Uterus (tissue), 2 donors: Measurements from ENCODE around the gene CHST8.

Source experiments
- POLR2A ChIP-seq, 2 donors: fragments of 450-650 bp; IDR thresholded peaks; one replicate each; pipeline ENCODE4 v1.6.1; 2016; ENCODE audit warnings: antibody characterized with exemption in 2 of 2, mild to moderate bottlenecking in 1 of 2, moderate library complexity in 1 of 2
- TF ChIP-seq, protein P1 (sequence below), 4 experiments: fragments of 200-600 bp in 2 of 4; fragments of 450-650 bp in 2 of 4; sonication (generic) in 2 of 4; IDR thresholded peaks; one replicate each; pipeline ENCODE4 v1.5.1; 2016 to 2019; ENCODE audit warnings: antibody characterized with exemption in 4 of 4, mild to moderate bottlenecking in 2 of 4, moderate library complexity in 1 of 4

DNA sequence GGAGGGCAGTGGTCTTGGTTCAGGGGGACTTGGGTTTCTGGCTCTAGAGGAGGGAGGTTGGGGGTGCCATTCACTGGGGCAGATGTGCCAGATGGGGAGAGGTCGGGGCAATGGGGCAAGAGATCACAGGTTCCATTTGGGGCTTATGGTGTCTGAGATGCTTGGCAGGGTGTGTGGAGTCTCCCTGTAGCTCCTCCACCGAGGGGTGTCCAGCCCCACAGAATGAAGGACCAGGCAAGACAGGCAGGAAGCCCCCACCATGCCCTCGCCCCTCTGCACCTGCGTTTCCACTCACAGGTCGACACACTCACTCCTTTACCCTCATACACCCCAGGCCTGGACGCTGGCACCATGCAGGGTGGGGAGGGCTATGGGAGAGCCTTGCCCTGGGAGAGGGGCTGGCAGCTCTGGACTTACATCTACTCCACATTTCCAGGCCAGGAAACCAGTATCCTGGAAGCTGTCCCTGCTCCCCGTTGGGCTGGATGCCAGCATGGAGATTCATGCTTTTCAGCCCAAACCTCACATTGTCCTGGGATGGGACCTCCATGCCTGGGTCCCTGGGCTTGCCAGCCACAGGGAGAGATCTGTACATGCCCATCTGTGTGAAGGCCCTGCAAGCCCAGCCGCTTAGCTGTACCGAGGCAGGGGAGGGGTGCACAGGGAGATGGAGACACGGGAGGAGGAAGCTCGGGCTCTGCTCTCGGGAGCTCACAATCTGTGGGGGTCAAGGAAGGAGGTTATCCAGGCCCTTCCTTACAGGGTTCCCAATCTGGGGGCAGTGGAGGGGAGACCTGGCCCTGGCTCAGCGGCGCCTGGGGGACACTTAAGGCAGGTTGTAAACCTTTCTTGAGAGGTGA lies 77.1 kb downstream of the CHST8 start:
- TF ChIP-seq, protein P1, sequence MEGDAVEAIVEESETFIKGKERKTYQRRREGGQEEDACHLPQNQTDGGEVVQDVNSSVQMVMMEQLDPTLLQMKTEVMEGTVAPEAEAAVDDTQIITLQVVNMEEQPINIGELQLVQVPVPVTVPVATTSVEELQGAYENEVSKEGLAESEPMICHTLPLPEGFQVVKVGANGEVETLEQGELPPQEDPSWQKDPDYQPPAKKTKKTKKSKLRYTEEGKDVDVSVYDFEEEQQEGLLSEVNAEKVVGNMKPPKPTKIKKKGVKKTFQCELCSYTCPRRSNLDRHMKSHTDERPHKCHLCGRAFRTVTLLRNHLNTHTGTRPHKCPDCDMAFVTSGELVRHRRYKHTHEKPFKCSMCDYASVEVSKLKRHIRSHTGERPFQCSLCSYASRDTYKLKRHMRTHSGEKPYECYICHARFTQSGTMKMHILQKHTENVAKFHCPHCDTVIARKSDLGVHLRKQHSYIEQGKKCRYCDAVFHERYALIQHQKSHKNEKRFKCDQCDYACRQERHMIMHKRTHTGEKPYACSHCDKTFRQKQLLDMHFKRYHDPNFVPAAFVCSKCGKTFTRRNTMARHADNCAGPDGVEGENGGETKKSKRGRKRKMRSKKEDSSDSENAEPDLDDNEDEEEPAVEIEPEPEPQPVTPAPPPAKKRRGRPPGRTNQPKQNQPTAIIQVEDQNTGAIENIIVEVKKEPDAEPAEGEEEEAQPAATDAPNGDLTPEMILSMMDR (IDR thresholded peaks at IDR 0.05), result no peak
- TF ChIP-seq POLR2A (IDR thresholded peaks at IDR 0.05), result no peak
